ENCODE data around the gene TMEM258. TPM values are rescaled to one million over a fixed set of nuclear protein-coding genes. Genes with fewer than 3 reads are reported as not detected.

The TMEM258 gene
- polyA plus RNA-seq, 3 donors: 152 to 191 (median 165) TPM

DNA sequence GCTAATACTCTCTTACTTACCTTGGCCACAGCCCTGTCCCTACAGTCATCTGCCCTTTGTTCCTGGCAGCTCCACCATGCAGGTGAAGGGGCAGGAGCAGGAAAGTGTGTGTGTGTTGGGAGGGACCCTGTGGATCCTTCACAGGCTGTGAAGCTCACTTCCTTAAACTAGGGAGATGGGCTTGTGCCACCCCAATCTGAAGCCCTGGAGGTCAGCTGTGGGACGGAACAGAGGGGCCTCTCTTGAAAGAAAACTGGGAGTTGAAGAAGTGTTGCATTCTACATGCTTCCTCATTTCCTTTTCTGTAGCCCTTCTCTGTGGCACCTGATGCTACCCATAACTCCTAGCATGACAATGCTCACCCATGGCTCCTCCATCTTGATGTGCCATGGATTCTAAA lies 12.7 kb upstream of the TMEM258 start:
- no peak for DNase-seq (ENCODE audit: extremely low read depth in 1 of 11, low read depth in 9 of 11, low spot score in 4 of 11)

GRCh38 chr11:61803889-61804647 lies 11.7 kb upstream of the TMEM258 start:
- DNase-seq (ENCODE audit: extremely low read depth in 1 of 11, low read depth in 9 of 11, low spot score in 4 of 11): no peak

DNA sequence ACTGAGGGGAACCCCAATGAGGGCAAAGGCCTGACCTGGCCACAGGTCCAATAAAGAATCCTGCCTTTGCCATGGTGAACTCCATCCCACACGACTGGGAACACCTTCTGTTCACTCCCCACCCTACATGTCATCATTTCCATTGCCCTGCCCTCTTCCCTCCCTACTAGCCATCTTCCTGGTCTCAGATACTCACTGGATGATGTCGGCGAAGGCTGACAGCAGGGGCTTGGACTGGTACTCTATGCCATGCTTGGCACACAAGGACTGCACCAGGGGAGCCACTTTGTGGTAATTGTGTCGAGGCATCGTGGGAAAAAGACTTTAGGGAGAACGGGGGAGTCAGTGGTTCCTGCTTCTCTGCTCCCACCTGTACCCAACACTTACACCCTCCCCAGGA lies 10.2 kb upstream of the TMEM258 start:
- no peak for DNase-seq (ENCODE audit: extremely low read depth in 1 of 11, low read depth in 9 of 11, low spot score in 4 of 11)

DNA sequence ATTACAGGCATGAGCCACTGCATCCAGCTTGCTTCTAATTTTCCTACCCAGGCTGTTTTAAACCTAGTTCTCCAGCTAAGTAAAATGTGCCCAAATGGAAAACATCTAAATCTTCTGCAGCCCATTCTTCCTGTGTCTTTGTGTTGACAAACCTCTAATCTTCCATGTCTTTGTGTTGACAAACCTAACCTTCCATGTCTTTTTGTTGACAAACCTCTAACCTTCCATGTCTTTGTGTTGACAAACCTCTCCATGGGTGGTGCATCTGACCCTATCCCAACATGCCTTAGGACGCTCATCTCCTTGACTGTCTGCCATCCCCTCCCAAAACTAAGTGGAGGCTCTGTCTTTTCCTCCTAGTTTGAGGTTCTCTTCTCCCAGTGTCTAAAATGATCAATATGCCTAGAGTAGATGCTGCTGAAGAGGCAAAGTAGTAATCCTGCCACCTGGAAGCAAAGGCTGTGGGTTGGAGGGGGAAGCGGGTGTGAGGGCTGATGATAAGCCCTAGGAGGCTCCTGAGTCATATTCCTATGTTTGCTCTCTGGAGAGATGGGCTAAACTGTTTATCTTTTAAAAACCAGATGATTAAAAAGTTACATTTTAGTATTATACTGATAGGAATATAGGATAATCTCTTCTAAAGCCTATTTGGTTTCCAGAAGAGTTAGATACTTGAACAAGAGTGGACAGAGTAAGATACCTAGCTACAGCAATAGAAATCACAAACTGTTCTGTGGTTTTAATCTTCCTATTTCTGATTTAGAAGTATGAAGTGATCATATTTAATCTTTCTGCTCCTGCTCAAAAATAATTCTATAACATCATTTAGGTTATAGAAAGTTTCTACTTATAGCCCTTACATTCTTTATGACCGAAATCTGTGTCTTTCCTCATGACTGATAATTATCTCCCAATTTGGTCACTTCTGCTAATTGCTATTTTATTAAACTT lies 8.2 kb upstream of the TMEM258 start:
- DNase-seq (ENCODE audit: extremely low read depth in 1 of 11, low read depth in 9 of 11, low spot score in 4 of 11): no peak

DNA sequence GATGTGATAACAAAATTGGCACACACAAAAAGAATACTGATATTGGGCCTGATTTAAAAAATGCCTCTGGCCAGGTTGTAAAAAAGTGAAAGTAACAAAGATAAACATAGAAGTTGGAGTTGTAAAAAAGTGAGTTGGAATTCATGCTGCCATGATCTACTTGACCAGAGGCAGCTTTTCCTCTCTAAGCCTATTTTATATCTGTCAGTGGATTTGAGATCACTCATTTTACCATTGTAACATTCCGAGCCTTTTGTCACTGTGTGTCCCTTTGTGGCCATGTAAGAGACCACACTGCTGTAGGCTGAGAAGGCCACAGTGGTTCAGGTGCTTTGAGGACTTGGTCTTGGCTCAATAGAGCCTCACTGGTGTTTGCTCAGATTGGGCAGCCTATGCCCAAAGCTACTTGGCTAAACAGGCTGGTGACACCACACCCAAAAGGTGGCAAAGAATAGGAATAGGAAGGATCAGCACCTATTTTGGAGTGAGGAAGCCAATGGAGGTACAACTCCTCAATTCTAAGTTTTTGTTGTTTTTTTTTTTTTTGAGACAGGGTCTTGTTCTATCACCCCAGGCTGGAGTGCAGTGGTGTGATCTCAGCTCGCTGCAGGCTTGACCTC lies 7.4 kb upstream of the TMEM258 start:
- DNase-seq (ENCODE audit: extremely low read depth in 1 of 11, low read depth in 9 of 11, low spot score in 4 of 11): no peak

DNA sequence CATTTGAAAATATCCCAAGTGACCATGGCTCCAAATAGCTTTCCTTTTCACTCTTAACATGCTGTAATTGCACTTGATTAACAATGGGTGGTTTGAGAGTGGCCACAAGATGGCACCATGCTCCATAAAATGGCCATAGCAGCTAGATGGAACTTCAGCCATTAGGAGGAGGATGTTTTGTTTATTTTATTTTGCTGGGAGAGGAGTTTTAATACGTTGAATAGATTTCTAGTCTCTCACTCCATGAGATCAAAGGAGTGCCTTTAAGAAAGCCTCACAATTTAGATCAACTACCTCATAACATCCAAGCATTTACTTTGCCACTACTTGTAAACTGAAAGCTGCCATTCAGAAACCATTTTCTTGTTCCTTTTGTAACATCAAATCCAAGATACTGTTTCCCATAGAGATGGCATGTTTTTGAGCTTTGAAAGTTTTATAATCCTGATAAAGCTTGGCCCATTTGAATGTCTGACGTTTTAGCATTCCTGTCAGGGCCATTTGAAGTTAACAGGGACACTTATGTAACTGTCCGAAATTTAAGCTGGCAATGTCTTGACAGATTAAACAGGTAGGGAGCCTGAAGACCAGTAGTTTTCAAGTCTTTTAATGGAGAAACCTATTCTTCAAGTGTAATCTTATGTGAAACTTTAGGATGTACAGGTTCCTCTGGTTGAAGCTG lies 5.0 kb upstream of the TMEM258 start:
- DNase-seq (ENCODE audit: extremely low read depth in 1 of 11, low read depth in 9 of 11, low spot score in 4 of 11): peak in 7 of 11 donors; percentile 62 to 87 (median 81)

GRCh38 chr11:61795876-61796526 lies 3.6 kb upstream of the TMEM258 start:
- DNase-seq (ENCODE audit: extremely low read depth in 1 of 11, low read depth in 9 of 11, low spot score in 4 of 11): no peak

DNA sequence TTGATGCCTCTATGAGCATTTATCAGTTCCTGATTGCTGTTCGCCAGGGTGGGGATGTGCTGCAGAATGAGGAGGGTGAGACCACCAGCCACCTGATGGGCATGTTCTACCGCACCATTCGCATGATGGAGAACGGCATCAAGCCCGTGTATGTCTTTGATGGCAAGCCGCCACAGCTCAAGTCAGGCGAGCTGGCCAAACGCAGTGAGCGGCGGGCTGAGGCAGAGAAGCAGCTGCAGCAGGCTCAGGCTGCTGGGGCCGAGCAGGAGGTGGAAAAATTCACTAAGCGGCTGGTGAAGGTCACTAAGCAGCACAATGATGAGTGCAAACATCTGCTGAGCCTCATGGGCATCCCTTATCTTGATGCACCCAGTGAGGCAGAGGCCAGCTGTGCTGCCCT lies 3.1 kb upstream of the TMEM258 start:
- no peak for DNase-seq (ENCODE audit: extremely low read depth in 1 of 11, low read depth in 9 of 11, low spot score in 4 of 11)

- DNase-seq (ENCODE audit: extremely low read depth in 1 of 11, low read depth in 9 of 11, low spot score in 4 of 11): no peak
These were observed 2.2 kb upstream of the TMEM258 start for GRCh38 chr11:61794579-61794978.

- DNase-seq (ENCODE audit: extremely low read depth in 1 of 11, low read depth in 9 of 11, low spot score in 4 of 11): no peak
These were observed 1.4 kb upstream of the TMEM258 start for GRCh38 chr11:61793829-61794204.

DNA sequence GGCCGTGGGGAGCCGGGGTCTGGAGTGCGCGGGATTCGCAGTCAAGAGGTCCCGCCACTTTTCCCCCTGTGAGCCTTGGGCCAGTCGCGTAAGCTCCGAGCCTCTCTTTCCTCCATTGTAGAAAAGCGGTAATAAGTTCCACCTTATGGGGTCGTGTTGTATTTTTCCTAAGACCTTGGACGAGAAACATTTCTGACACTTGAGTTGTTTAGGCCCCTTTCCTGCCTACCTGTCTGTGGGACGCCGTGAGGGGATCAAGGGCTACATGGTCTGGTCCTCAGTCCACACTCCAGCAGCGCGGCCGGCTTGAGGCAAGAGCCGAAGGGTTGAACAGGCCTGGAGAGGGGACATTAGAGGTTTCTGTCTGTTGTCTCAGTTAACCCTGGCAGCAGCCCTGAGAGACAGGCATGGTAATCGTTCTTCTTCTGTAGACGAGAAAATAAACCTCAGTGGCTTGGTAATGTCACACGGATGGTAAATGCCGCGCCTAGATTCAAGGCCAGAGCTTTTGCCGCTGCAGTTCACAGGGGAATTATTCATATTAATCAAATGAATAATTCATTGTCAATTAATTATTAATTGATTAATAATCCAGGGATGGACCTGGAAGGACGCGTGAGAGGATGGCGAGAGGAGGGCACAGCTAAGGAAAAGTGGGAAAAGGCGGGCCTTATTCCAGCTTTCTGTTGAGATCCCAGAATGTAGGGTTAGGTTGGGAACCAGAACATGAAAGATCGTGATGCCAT lies 857 bp upstream of the TMEM258 start:
- no peak for DNase-seq (ENCODE audit: extremely low read depth in 1 of 11, low read depth in 9 of 11, low spot score in 4 of 11)

GRCh38 chr11:61791737-61792309 lies 576 bp downstream of the TMEM258 start:
- DNase-seq (ENCODE audit: extremely low read depth in 1 of 11, low read depth in 9 of 11, low spot score in 4 of 11): peak in 7 of 11 donors; percentile 77 to 87 (median 82)

DNA sequence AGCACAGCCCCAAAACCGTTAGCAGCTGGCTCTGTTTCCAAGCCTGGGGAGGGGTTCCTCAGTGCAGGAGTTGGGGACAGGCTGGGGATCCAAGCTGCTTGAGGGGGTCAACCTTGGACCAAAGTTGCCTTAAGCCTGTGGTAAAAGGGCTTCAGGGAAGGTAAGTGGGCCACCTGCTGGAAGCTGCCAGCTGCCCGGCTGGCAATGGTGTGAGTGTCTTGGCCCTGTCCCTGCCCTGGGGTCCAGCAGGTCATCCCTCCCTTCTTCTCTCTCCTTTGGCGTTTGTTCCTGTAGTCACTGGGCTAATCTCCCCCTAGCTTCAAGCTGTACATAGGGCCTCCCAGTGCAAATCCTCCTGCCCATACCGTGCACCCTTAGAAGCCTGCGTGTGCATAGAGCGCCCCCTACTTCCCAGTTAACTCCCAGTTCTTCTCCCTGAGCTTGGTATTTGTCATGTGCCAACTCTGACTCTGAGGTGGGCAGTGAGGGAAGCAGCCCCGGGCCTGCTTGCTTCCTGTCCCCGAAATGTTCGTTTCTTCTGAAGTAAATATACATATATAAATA lies 4.4 kb downstream of the TMEM258 start:
- DNase-seq (ENCODE audit: extremely low read depth in 1 of 11, low read depth in 9 of 11, low spot score in 4 of 11): no peak

GRCh38 chr11:61785837-61786402 lies 6.5 kb downstream of the TMEM258 start:
- no peak for DNase-seq (ENCODE audit: extremely low read depth in 1 of 11, low read depth in 9 of 11, low spot score in 4 of 11)

GRCh38 chr11:61784506-61784805 lies 7.9 kb downstream of the TMEM258 start:
- DNase-seq (ENCODE audit: extremely low read depth in 1 of 11, low read depth in 9 of 11, low spot score in 4 of 11): no peak

DNA sequence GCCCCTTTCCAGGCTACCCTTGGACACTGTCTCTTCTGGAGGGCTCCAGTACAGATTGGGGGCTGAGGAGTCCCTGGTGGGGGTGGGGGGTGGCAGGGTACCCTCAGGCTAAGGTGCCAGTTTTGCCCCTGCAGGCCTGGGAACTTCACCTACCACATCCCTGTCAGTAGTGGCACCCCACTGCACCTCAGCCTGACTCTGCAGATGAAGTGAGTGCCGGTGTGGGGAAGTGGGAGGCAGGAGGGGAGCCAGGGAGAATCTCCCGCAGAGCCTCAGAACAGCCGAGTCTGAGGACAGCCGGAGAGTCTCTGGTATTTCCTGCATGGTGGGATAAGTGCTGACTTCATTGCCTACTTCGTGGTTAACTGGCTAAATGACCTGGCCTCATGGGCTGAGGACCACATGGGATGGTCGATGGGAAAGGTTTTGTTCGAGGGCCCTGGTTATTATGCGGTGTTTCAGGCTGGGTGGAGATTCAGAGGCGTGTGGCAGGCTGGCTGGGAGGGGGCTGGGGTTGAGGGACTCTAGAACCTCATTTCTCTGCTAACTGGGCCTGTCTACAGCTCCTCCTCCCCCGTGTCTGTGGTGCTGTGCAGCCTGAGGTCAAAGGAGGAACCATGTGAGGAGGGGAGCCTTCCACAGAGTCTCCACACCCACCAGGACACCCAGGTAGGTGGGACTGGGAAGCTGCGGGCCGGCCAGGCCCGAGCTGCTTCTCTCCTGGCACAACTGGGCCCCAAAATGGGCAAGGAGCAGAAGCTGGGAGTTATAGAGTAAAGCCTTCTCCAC lies 8.5 kb downstream of the TMEM258 start:
- DNase-seq (ENCODE audit: extremely low read depth in 1 of 11, low read depth in 9 of 11, low spot score in 4 of 11): no peak

DNA sequence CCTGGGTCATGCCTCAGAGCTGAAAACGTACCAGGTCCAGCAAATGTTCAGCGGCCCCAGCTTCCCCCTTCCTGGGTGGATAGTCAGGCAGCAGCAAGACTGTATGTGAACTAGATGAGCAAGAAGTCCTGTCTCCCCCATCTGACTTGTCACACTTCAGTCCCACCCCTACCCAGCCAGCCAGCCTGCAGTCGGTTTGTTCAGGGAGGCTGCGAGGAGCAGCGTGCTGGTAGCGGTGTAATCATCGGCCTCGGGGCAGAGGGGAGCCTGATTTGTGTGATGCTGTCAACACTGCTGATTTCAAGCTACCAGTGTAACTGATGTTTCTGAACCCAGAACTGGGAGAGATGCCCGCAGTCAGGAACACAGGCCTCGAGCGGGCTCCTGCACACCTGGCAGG lies 9.6 kb downstream of the TMEM258 start:
- DNase-seq (ENCODE audit: extremely low read depth in 1 of 11, low read depth in 9 of 11, low spot score in 4 of 11): no peak

All from renal cortex interstitium (tissue), 11 donors.